HepG2 (cell line): ENCODE results near the gene EPB41. TPM values are rescaled to one million over a fixed set of nuclear protein-coding genes. Genes with fewer than 3 reads are reported as not detected.
A peak's percentile ranks its signal among the peaks of the same experiment; 100 is the strongest.
"Not testable (repeated sequence)": the region's sequence is repeated elsewhere in the genome, so short reads cannot be mapped to it uniquely, and the experiment has no call there.

Source experiments
- ATAC-seq: fragments of 200-7000 bp; cut with Tn5 transposase; 3 replicates; pipeline ENCODE4 v1.9.1; 2020; ENCODE audit warnings: mild to moderate bottlenecking, moderate library complexity
- BruUV-seq: library from RNA; stranded (reverse); fragments of 400-500 nt; replicated peaks from 2 replicates; lab custom pipeline; 2021; lab: Mats Ljungman, UMichigan
- CTCF ChIA-PET: fragments of 300-600 bp; formaldehyde crosslinking; extraction: SDS; loops from one replicate; lab custom pipeline; 2021; ENCODE audit warnings: low total read pairs, inconsistent platforms, low intra/inter-chr PET ratio; lab: Yijun Ruan, JAX
- POLR2A ChIA-PET: fragments of 350-600 bp; sonication (Branson Sonifier 250); formaldehyde crosslinking; loops from one replicate; lab custom pipeline; 2020; ENCODE audit warnings: antibody characterized with exemption, inconsistent platforms; lab: Yijun Ruan, JAX
- DNase-seq: peaks from one replicate; pipeline ENCODE4 v3.0.0-alpha.2; 2015; ENCODE audit warnings: low spot score
- FAIRE-seq: peaks from 3 replicates; lab custom pipeline; 2011; peaks lifted over from hg19 to GRCh38; lab: Jason Lieb, UNC
- H2AFZ ChIP-seq: one replicate; pipeline ENCODE4 v1.6.1; 2011; ENCODE audit warnings: low read length, inconsistent platforms
- H3K27ac ChIP-seq: fragments of 300-600 bp; 3 replicates; pipeline ENCODE4 v1.8.0; 2011; ENCODE audit warnings: mixed run types, mild to moderate bottlenecking, mixed read lengths, low read length, inconsistent platforms; ENCODE audit not compliant: insufficient read depth; ENCODE audit errors: extremely low read length
- H3K27me3 ChIP-seq, 2 experiments: fragments of 200-600 bp in 1 of 2; 2 replicates in 1 of 2; 3 replicates in 1 of 2; pipeline versions ENCODE4 v1.6.0 to v1.8.0; 2011; ENCODE audit warnings: low read length in 2 of 2, mild to moderate bottlenecking in 2 of 2, moderate library complexity in 2 of 2, inconsistent platforms in 1 of 2; ENCODE audit not compliant: insufficient read depth in 2 of 2, control insufficient read depth in 1 of 2
- H3K36me3 ChIP-seq, 2 experiments: fragments of 200-600 bp in 1 of 2; replicated peaks in 1 of 2; 2 replicates in 1 of 2; 3 replicates in 1 of 2; pipeline versions ENCODE4 v1.5.1 to v1.8.0; 2011; ENCODE audit warnings: low read length in 2 of 2, inconsistent platforms in 1 of 2; ENCODE audit not compliant: insufficient read depth in 2 of 2, control insufficient read depth in 1 of 2
- H3K4me1 ChIP-seq: 2 replicates; pipeline ENCODE4 v1.5.1; 2012; ENCODE audit warnings: low read length, inconsistent platforms; ENCODE audit not compliant: insufficient read depth
- H3K4me2 ChIP-seq: 2 replicates; pipeline ENCODE4 v1.6.0; 2011; ENCODE audit warnings: low read depth, low read length, inconsistent platforms
- H3K4me3 ChIP-seq, 3 experiments: fragments of 200-600 bp in 1 of 3; sonication (generic), shearing (Covaris generic) in 1 of 3; replicated peaks in 1 of 3; 2 replicates each; pipeline ENCODE4 v1.5.1; 2011 to 2016; ENCODE audit warnings: low read length in 3 of 3, inconsistent platforms in 2 of 3, low read depth in 2 of 3, mild to moderate bottlenecking in 2 of 3, control low read depth in 1 of 3, mixed read lengths in 1 of 3; ENCODE audit not compliant: insufficient read depth in 1 of 3
- H3K79me2 ChIP-seq: one replicate; pipeline ENCODE4 v1.6.1; 2011; ENCODE audit warnings: low read length, inconsistent platforms; ENCODE audit not compliant: insufficient read depth
- H3K9ac ChIP-seq: 2 replicates; pipeline ENCODE4 v1.6.0; 2011; ENCODE audit warnings: mild to moderate bottlenecking, low read depth, low read length, inconsistent platforms; ENCODE audit not compliant: insufficient read depth
- H3K9me3 ChIP-seq: 2 replicates; pipeline ENCODE4 v1.5.1; 2012; ENCODE audit warnings: mild to moderate bottlenecking, low read length
- H4K20me1 ChIP-seq: 2 replicates; pipeline ENCODE4 v1.6.0; 2011; ENCODE audit warnings: inconsistent platforms, mild to moderate bottlenecking, low read length, moderate library complexity; ENCODE audit not compliant: insufficient read depth
- CBX5 ChIP-seq: sonication (generic); formaldehyde crosslinking; IDR thresholded peaks from 2 replicates; pipeline ENCODE4 v1.4.0; 2020; ENCODE audit warnings: missing genetic modification reagents, borderline replicate concordance
- ELF3 ChIP-seq: IDR thresholded peaks from 2 replicates; pipeline ENCODE4 v1.6.1; 2016; ENCODE audit warnings: missing genetic modification reagents, missing compliant biosample characterization
- FOXK1 ChIP-seq: sonication (generic); formaldehyde crosslinking; IDR thresholded peaks from 2 replicates; pipeline ENCODE4 v1.4.0; 2020; ENCODE audit warnings: low read depth, missing genetic modification reagents, borderline replicate concordance
- MZF1 ChIP-seq: sonication (generic); formaldehyde crosslinking; IDR thresholded peaks from 2 replicates; pipeline ENCODE4 v1.8.1; 2023; ENCODE audit warnings: mild to moderate bottlenecking, missing genetic modification reagents, borderline replicate concordance
- REL ChIP-seq: sonication (generic); formaldehyde crosslinking; conservative IDR thresholded peaks from 2 replicates; pipeline ENCODE4 v1.8.0; 2022; ENCODE audit warnings: mild to moderate bottlenecking, missing genetic modification reagents, moderate library complexity
- TEAD3 ChIP-seq: optimal IDR thresholded peaks from 2 replicates; pipeline ENCODE3; 2016; ENCODE audit warnings: borderline replicate concordance
- THAP11 ChIP-seq: IDR thresholded peaks from 2 replicates; pipeline ENCODE4 v1.6.1; 2016; ENCODE audit warnings: missing biosample characterization, missing genetic modification reagents
- ZBTB49 ChIP-seq: sonication (generic); formaldehyde crosslinking; IDR thresholded peaks from 2 replicates; pipeline ENCODE4 v1.4.0; 2020; ENCODE audit warnings: missing genetic modification reagents, borderline replicate concordance
- ZFP36 ChIP-seq: fragments of 150-350 bp; IDR thresholded peaks from 2 replicates; pipeline ENCODE4 v1.6.1; 2018; ENCODE audit warnings: borderline replicate concordance, low read length, low read depth; ENCODE audit not compliant: partially characterized antibody
- ZNF101 ChIP-seq: sonication (generic); formaldehyde crosslinking; IDR thresholded peaks from 2 replicates; pipeline ENCODE4 v1.4.0; 2020; ENCODE audit warnings: mild to moderate bottlenecking, low read depth, missing genetic modification reagents, borderline replicate concordance
- ZNF292 ChIP-seq: sonication (generic); formaldehyde crosslinking; IDR thresholded peaks from 2 replicates; pipeline ENCODE4 v1.8.1; 2022; ENCODE audit warnings: mild to moderate bottlenecking, low read depth, missing genetic modification reagents, borderline replicate concordance
- WGBS: methylation state at CpG from one replicate; pipeline ENCODE4 v1.1.6; 2017; ENCODE audit warnings: low lambda C conversion rate; 5-methylcytosine and 5-hydroxymethylcytosine counted together
- in situ Hi-C: cut with HindIII; loops from 2 replicates; pipeline ENCODE4 v1.10.0; 2017; ENCODE audit warnings: low pct_unique_long_range_greater_than_20kb; ENCODE audit not compliant: extremely low pct_ligation_motif_present
- intact Hi-C: fragments of 100-400 bp; cut with micrococcal nuclease; formaldehyde crosslinking; loops from one replicate; pipeline ENCODE4 v1.10.0; 2022; ENCODE audit not compliant: unreplicated experiment
- polyA plus RNA-seq, 8 experiments: library from polyadenylated mRNA; depleted of rRNA in 3 of 8; stranded (reverse) in 7 of 8; unstranded in 1 of 8; fragments of >200 nt; fragmentation: Illumina TruSeq in 4 of 8; extraction: Trizol in 4 of 8; gene quantifications; 2 replicates each; pipeline versions ENCODE4 v1.2.1 to v1.2.3, GENCODE V29; 2011 to 2016; ENCODE audit warnings: low read depth in 4 of 8, missing spikeins in 1 of 8, mixed read lengths in 1 of 8; ENCODE audit not compliant: insufficient read depth in 1 of 8
- total RNA-seq, 5 experiments: library from RNA; depleted of rRNA; stranded (reverse); fragments of >200 nt; fragmentation: Illumina TruSeq; extraction: Trizol; gene quantifications; 2 replicates each; pipeline ENCODE4 v1.2.3, GENCODE V29; 2016; ENCODE audit warnings: low read depth in 1 of 5

The EPB41 gene
- total and polyA plus RNA-seq, 2 of the 13 experiments (the other 11 are each of a cell fraction or from before 2014, with no cell fraction given) = 34.5 to 46.7 TPM

- FAIRE-seq = not testable (repeated sequence)
Observed at GRCh38 chr1:28875134-28875533, 39.2 kb upstream of the EPB41 start.

DNA sequence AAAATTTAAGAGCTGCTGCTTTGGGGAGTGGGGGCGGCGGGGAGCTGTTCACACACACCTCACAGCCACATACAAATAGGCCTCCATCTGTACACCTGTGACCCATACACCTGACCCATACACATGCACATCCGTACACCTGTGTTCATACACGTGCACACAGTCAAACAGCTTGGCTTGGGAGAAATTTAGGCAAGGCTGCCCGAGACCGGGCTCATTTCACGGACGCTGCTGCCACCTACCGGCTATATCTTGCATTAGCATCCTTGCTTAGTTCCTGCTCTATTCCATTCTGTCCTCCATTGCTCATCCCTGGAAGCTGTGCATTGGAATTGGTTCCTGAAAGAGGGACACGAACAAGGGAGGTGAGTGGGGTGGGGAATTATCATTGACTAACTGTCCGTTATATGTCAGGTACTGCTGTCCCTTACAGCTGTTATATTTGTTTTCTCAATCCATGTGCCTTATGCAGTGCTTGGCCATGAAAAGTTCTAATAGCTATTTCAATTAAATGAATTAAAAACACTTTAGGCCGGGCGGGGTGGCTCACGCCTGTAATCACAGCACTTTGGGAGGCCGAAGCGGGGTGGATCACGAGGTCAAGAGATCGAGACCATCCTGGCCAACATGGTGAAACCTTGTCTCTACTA, 37.1 kb upstream of the EPB41 start:
- H3K9me3 ChIP-seq = no peaks in the 10 kb centered on the region
- no TSS peak for BruUV-seq
- in situ Hi-C loops = loop anchor here (5.0 kb wide), 1 partner anchor 90 kb away; no protein-coding TSS in a partner anchor
- POLR2A ChIA-PET = interaction anchor here (1.2 to 1.7 kb wide), 5 partner anchors 92 to 362 kb away, joined by 3 to 14 read pairs (median 5); partner anchors contain the start of genes RNU11, TAF12 and YTHDF2
- H3K4me2 ChIP-seq = no peak overlapping the region
- H3K79me2 ChIP-seq = no peaks in the 10 kb centered on the region
- H3K4me3 ChIP-seq = no peak overlapping the region
- FAIRE-seq (peak; percentile 97), DNase-seq (peak; percentile 62), ATAC-seq (peak; percentile 76)
- H3K9ac ChIP-seq = no peak overlapping the region
- no peaks in the 10 kb centered on the region for H4K20me1 ChIP-seq
- H2AFZ ChIP-seq = no peak overlapping the region
- 13% methylated on average over 18 of the region's 18 CpGs for whole genome bisulfite sequencing
- H3K27ac ChIP-seq = no peak overlapping the region
- peaks cover 34% of the 10 kb centered on the region for H3K4me1 ChIP-seq
- no peaks in the 10 kb centered on the region for H3K36me3 ChIP-seq
- H3K27me3 ChIP-seq = no peaks in the 10 kb centered on the region; a peak in 1 of 5 replicates
- CTCF ChIA-PET = interaction anchor here (0.9 to 2.2 kb wide), 2 partner anchors 91 to 157 kb away, joined by 4 to 37 read pairs; no protein-coding TSS in a partner anchor
- intact Hi-C loops = loop anchor here (1.0 to 10.0 kb wide), 3 partner anchors 92 to 362 kb away; partner anchors contain the start of gene TAF12
- no peak for TF ChIP-seq FOXK1
- 0 out of 2 replicates have a peak, but pooled peaks have one; percentile 25 for TF ChIP-seq THAP11 (CRISPR knock-in tag)
- TF ChIP-seq MZF1 (CRISPR knock-in tag) = no peak
- no peak for TF ChIP-seq ZNF292 (CRISPR knock-in tag)
- TF ChIP-seq ZBTB49 (CRISPR knock-in tag) = no peak
- TF ChIP-seq ZNF101 = no peak
- TF ChIP-seq ZFP36 = no peak
- peak; percentile 71 for TF ChIP-seq ELF3 (CRISPR knock-in tag)
- TF ChIP-seq TEAD3 = peak; percentile 21
- no peak for TF ChIP-seq REL (CRISPR knock-in tag)
- 0 out of 2 replicates have a peak, but pooled peaks have one; percentile 44 for TF ChIP-seq CBX5 (CRISPR knock-in tag)

More at GRCh38 chr1:28875134-28875533, 39.2 kb upstream of the EPB41 start:
- H3K27me3 ChIP-seq, H3K9me3 ChIP-seq, H3K4me2 ChIP-seq, H3K79me2 ChIP-seq, H2AFZ ChIP-seq, POLR2A ChIA-PET, H3K9ac ChIP-seq, H3K36me3 ChIP-seq, DNase-seq, ATAC-seq, H4K20me1 ChIP-seq, H3K27ac ChIP-seq, H3K4me3 ChIP-seq, CTCF ChIA-PET, BruUV-seq: not testable (repeated sequence)
- intact Hi-C loops = loop anchor here (5.0 to 10.0 kb wide), 2 partner anchors 233 to 360 kb away; partner anchors contain the start of gene TAF12
- WGBS = 34% methylated on average over 5 of the region's 5 CpGs
- H3K4me1 ChIP-seq = peaks cover 41% of the 10 kb centered on the region
- in situ Hi-C loops = loop anchor here (5.0 kb wide), 1 partner anchor 88 kb away; no protein-coding TSS in a partner anchor
